ENCODE data around the gene MAP3K4.
"Not testable (repeated sequence)": the region's sequence is repeated elsewhere in the genome, so short reads cannot be mapped to it uniquely, and the experiment has no call there.

The MAP3K4 gene

DNA sequence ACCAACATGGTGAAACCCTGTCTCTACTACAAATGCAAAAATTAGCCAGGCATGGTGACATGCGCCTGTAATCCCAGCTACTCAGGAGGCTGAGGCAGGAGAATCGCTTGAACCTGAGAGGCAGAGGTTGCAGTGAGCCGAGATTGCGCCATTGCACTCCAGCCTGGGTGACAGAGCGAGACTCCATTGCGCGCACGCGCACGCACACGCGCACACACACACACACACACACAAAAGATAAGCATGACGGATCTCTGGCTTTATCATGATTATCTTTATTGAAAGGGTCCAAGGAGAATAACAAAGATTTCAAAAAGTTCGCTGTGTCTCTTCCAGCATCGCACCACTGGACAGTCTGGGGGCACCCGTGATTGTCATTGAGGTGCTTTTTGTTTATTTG, 19.0 kb upstream of the MAP3K4 start:
- DNase-seq, result not testable (repeated sequence)

DNA sequence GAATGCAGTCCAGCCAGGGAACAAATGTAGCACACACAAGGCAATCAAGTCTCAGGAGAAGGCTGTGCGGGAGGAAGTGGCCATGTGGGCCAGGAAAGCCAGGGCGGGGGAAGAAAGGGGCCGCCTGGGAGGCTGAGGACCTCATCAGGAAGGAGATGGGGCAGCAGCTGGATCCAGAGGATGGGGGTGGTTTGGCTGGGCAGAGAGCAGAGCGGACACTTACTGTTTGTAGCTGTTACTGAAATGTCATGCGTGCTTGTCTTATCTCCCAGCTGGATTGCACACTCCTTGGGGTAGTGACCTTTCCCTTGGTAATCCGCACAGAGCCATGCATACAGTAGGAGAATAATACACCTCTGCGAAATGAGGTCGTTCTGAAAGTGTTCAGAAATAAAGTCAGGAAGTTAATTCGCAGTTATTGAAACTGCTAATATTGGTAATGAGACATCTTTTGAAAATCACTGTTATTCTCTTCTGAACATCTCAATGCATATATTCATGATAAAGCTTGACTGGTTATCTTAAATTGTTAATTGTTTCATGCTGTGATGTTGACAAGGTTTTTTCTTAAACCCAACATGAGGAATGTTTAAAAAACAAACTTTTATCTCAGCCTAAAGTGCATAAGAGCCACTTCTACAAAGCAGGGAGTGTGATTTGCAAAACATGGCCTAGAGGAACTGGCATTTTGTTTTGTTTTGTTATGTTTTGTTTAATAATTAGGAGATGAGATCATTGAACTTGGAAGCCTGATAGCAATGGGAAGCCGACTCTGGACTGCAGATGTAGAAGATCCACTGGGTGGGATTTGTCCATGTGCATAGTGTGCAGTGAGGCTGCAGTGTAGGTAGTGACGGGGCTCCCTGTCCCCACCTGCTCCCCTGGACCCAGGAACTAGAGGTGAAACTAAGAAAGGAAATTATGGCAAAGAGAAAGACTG, 18.0 kb upstream of the MAP3K4 start:
- no peak for DNase-seq

DNA sequence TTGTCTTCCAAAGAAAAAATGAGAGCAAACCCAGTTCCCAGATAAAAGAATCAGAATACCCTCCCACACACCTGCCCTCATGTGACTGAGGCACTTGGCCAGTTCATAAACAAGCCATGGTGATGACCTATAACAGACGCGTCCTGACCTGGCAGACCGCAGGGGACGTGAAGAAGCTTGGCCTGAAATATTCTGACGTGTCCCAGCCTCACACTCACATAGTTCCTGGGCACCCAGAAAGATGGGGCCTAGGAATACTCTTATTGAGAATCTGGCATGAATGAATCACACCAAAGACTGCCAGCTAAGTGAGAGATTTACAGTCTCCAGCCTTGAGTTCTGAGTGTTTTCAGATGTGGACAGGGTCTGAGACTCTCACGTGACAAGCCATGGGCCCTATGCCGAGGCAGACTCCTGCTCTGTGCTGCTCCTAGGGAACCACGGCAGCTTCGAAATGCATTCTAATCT, 17.2 kb upstream of the MAP3K4 start:
- DNase-seq, result no peak

DNA sequence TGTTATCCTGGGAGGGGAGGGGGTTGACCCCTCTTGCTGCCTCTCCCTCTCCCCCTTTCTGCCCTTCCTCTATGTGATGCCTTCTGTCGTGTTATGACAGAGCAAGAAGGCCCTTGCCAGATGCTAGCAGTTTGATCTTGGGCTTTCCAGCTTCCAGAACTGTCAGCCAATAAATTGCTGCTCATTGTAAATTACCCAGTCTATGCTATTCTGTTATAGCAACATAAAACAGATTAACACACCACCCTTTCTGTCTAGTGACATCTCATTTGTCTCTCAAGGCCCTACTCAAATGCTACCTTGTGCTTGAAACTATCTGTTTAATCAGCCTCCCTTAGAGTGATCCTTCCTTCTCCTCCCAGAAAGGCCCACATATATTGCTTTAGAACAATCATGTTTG, 16.4 kb upstream of the MAP3K4 start:
- no peak for DNase-seq

DNA sequence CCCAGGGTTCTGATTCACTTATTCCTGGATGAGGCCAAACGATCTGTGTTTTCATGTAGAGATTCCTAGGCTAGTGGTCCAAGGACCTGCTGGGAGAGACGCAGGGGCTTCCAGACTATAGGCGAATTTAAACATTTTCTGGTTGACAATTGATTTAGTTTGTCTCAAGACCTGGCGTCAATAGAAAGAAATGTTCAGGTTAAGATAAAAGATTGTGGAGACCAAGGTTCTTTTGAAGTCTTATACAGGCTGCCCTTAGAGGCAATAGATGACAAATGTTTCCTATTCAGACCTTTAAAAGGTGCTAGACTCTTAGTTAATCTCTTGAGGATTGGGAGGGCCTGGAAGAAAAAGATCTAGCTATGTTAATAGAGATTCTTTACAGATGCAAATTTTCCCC, 15.6 kb upstream of the MAP3K4 start:
- not testable (repeated sequence) for DNase-seq

DNA sequence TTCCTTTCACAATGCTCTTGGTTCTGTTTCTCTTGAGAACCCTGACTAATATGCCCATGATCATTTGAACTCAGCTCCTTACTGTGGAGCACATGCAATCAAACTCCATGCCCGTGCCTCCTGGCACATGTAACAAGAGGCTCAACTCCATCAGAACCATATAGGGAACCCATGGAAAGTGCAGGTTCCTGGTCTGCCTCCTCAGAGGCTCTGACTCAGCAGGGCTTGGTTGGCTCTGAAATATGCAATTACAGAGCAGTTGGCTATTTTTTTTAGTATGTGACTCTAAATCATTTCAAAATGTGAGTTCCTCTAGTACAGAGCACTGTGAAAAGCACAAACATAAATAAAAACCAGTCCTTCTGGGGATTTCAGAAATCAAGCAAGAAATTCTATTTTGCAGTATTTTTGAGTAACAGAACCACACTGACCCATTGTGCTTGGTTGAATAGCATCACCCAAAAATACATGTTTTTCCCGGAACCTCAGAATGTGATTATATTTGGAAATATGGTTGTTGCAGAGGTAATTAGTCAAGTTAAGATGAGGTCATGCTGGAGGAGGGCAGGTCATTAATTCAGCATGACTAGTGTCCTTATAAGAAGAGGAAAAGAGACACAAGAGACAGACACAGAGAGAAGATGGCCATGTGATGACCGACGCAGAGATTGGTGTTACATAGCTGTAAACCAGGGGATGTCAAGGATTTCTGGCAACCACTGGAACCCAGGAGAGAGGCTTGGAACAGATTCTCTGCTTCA, 13.2 kb upstream of the MAP3K4 start:
- DNase-seq, result no peak

DNA sequence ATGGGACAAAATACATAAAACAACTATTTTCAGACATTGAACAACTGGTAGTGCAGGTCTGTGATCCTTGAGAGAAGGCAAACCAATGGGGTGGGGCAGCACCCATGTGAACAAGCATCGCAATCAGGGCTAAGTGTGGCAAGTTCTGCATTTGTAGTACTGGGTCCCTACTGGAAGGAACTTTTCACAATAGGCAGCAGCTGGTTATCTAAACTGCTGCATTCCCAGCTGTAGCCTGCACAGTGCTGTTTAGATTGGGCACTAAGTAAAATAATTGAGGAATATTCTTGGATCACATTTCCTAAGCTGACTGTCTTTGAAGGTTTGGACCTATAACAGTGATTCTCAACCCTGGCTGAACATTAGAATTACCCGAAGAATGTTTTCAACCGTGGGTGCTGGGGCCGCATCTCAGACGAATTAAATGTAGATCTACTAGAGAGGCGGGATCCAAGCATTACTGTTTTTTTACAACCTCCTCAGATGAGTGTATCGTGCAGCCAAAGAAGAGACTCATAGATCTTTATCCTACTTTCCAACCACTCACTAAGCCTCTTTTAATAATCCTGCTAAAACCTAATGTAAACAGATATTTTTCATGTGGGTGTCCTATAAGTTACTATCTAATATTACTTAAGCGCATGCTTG, 12.4 kb upstream of the MAP3K4 start:
- no peak for DNase-seq

DNA sequence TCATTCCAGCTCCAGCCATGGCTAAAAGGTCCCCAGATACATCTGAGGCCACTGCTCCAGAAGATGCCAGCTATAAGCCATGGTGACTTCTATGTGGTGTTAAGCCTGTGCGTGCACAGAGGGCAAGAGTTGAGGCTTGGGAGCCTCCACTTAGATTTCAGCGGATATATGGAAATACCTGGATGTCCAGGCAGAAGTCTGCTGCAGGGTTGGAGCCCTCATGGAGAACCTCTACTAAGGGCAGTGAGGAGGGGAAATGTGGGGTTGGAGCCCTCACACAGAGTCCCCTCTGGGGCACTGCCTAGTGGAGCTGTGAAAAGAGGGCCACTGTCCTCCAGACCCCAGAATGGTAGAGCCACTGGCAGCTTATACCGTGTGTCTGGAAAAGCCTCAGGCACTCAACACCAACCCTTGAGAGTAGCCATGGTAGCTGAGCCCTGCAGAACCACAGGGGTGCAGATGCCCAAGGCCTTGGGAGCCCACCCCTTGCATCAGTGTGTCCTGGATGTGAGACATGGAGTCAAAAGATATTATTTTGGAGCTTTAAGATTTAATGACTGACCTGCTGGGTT, 8.1 kb upstream of the MAP3K4 start:
- DNase-seq, result not testable (repeated sequence)

DNA sequence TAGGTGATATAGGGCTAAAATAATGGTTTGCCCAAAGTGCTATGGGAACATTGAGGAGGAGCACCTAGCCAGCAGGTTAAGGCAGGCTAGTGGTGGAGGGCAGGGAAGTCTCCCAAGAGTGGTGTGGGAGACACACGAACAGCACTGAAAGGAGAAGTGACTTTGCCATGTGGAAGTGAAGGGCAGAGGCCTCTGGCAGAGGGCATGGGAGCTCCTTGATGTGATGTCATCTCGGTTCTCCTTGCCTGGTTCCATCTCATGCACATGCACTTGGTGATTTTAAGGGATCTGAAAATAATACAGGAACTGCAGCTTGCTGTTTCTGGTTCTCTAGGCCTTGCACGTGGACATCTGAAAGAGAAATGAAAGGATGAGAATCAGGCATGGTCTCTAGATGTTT, 4.7 kb upstream of the MAP3K4 start:
- DNase-seq, result no peak

DNA sequence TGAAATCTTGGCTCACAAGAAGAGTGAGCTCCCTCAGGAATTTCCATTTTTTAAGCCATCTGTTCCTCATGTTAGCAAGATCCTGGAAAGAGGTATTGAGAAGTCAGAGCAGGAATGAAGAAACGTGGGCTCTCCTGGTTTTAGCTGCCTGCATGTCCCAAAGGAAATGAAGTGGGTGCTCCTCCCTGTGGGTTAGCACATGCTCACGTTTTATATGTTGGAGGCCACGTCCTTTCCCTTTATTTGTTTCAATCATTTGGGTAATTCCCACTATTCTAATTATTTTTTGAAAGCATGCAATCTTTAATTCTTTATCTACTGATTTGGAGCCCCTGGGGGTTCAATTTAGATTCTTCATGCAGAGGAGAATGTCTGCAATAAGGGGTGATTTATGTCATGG, 4.3 kb upstream of the MAP3K4 start:
- no peak for DNase-seq

DNA sequence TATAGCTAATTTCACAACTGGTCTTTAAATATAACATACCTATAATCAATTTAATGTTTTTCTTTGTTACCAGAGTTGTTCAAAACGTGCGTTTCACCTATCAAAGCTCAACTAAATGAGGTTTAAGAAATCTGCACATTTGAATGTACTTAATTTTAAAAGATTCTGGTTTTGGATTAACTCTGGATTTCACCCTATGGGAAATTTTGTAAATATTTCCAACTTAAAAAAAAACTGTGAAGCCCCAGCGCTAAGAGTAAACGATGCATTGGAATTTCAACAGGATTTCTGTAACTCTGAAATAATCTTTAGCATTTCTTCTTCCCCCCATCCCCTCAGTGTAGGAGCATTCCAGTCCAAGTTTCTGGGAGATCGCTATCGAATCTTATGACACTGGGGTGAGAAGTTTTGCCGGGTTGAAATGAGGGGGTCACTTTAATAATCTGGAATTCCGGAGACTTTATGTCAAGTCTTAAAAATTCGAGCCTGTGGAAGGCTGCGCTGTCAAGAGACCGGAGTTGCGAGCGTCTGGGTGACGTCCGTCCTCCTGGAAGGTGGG, 643 bp upstream of the MAP3K4 start:
- DNase-seq, result no peak

DNA sequence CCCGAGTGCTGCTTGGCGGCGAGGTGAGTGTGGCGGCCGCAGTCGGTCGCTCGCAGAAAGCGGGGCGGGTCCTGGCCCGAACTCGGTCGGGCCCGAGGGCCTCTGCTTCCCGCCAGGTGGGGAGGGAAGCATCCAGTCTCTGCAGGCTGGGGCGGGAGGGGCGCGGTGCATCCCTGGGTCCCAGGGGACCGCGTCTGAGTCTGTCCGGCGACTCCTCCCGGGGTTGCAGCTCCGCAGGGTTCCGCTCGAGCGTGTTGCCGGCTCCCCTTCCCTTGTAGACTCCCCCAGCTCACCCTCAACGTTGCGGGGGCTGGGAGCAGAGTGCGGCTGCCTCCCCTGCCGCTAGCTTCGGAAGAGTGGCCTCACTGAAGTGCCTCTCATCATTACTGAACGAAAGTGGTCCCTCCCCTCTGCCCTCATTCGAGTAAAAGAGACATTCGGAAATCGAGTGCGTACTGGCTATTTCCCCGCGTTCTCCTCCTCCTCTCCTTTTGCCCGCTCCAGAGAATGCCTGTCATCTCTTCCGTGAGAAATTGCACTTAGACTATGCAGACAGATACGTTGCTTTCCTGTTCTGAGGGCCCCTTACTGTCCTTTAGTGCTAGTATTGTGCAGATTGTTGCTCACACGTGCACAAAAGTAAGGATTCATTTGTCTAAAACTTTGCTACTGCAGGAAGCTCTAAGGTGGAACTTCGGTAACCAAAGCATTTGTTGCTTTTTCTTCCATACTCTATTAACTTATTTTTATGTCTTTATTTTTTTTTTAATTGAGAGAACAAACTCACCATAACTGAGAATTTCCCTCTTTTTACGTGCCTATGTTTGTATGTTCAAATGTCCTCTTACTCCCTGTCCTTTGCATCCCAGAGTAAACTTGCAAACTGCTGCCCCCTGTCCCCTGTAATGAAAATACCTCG, 751 bp downstream of the MAP3K4 start:
- peak; percentile 48 for DNase-seq

DNA sequence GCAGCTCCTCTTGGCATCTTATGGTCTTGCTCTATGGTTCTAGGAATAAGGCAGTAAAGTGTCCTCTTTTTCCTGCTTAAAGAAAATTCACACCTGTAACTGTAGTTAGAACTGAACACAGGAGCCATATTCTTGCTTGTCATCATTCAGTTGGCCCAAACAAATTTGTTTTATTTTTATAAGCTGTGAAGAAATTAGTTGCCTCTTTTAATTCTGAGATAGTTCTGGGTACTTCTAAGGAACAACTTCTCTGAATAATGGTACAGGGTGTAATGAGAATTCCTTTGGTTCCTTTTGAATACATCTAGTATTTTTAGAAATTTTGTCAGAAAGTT, 1.4 kb downstream of the MAP3K4 start:
- no peak for DNase-seq

DNA sequence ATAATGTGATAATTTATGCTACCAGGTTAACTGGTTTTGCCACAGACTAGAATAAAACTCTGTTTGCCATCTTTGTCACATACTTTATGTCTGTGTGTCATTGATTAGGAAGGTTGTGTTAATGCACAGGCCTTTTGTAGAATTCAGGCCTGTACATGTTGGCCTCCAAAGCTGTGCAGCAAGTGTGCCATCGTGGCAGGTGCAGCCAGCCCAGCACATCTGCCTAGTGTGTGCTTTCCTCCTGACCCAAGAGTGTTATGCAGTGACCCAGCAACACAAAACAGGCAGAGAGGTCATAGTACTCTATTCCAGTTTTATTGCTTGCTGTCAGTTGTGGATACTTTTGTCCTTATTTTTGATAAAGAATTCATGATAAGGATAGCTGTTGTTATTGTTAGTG, 3.7 kb downstream of the MAP3K4 start:
- DNase-seq, result no peak

DNA sequence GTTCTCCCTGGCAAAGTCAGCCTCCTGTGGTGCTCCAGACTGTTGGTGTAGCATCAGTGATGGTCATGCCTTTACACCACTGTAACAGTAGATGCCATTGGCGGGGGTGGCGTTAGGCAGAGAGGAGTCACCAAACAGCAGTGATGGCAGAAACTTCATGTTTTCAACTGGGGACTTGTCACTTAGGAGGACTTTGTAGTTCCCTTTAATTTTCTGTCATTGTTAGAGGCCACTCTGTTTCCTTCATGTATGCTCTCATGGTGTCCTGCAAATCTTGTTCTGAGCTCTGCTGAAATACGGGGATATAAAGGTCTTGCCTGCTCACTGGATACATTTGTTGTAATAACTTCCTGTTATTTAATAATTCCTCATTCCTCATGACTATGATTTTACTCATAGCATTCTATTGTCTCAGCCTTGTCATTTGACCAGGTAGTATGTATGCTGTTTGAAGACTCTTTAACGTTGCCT, 4.6 kb downstream of the MAP3K4 start:
- DNase-seq, result no peak

DNA sequence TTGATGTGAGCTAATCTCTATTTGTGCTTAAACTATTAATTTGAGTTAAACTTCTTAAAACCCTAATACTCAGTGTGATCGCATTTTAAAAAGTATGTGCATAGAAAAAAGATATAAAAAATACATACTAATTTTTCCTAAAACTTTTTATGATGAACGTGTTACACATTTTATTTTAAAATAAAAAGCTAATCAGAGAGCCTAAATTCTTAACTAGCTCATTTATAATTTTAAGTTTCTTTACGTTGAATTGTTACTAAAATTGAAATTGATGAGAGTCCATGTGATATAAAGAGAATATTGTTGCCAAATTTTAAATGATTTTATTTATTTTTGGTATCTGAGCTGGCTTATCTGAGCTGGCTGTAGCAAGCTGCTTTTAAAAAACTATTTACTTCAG, 6.6 kb downstream of the MAP3K4 start:
- DNase-seq, result no peak

DNA sequence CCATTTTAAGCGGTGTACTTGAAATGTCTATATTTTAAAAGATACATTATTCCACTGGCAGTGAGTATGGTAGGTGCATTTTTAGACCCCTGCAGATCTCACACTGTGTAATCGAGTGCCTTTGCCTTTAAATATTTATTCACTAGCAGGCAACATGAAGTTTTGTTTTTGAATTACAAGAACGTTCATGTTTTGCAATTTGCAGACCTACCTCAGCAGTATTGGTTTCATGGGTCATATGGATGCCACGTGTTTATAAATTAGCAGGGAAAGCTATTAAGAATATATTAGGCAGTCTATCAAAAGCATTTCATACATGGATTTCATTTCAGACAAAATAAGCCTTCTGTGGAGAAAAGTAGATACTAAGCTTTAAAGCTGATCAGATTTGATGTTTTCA, 7.2 kb downstream of the MAP3K4 start:
- DNase-seq, result no peak

DNA sequence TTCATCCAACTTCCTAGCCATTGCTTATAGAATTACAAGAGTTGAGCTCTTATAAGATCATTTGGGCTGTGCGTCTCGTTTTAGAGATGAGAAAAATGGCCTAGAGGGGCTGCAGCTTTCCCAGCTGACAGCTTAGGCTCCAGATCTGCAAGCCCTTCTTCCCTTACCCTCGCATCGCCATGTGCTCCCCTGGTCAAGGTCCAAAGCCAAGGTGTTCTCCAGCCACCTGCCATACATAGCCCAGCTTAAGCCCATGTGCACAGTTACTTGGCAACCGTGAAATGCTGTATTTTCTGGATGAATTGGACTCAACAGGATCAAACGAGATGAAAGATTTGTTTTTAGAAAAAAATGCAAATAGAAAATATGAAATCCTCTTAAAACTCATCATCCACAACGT, 7.9 kb downstream of the MAP3K4 start:
- no peak for DNase-seq

DNA sequence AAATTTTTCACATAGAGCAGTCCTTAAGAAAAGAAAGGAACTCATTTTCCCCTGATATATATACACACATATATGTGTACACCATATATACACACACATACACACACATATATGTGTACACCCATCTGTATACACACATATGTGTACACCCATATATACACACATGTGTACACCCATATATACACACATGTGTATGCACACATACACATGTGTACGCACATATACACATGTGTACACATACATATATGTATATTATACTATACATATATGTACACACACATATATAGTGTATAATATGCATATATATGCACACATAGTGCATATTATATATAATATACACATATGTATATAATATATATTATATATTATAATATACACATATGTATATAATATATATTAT, 9.1 kb downstream of the MAP3K4 start:
- DNase-seq, result no peak

DNA sequence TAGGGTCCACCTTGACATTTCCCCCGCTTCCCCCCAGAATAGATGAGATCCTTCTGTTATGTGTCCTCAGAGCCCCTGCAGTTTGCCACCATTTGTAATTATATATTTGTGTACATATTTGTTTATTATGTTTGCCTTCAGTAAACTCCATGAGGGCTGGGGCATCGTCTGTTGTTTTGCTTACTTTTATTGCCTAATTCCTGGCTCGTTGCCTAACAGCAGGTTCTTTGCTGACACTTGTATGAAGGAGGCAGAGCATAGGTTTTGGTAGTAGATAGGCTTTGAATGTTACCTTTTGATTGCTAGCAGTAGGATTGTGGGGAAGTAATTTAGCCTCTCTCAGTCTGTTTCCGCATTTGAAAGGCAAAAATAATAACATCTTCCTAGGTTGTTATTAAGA, 9.9 kb downstream of the MAP3K4 start:
- DNase-seq, result no peak

DNA sequence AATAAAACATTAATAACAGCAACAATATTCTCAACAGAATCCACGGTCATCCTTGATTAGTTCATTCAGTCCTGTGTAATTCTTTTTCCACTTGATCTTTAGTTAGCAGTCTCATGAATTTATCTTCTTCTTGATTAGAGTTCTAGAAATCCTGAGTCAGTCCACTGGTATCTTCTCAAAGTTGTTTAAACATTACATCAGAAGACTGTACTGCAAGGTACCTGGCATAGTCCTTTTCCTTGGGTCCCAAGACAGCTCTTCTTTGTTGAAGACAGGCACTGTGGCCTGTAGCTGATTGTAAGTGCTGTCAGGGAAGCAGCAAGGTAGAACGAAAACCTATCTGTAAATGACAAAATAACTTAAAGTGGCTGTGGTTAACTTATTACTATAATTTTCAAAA, 11.8 kb downstream of the MAP3K4 start:
- DNase-seq, result no peak

DNA sequence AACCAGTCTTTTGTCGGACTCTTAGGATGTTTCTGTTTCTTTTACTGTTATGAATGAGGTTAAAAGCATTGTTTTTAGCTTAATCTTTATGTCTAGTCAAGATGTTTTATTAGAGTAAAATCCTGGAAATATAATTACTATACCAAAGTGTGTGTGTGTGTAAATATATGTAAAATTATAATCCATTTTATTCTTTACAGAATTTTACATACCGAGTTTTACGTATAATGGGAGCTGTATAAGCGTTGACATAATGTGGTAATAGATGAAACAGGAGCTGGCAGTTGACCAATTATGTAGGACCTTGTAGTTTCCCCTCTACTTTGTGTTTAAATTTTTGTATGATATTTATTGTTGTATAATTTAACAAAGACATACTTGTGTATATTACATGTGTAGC, 16.7 kb downstream of the MAP3K4 start:
- DNase-seq, result no peak
